Right renal pelvis (tissue), 4 donors: Measurements from ENCODE around the gene ZSCAN2. TPM values are rescaled to one million over a fixed set of nuclear protein-coding genes. Genes with fewer than 3 reads are reported as not detected.
"Not testable (repeated sequence)": the region's sequence is repeated elsewhere in the genome, so short reads cannot be mapped to it uniquely, and the experiment has no call there.

Source experiments
- DNase-seq, 4 donors: peaks; one replicate each; pipeline ENCODE4 v3.0.0-alpha.2; 2013; ENCODE audit warnings: low read depth in 4 of 4, low spot score in 3 of 4, missing footprints in 1 of 4
- polyA plus RNA-seq, 4 donors: library from polyadenylated mRNA; unstranded; fragments of 120-200 nt; gene quantifications; one replicate each; pipeline ENCODE4 v1.2.1, GENCODE V29; 2013; ENCODE audit not compliant: insufficient read length in 4 of 4

The ZSCAN2 gene
- polyA plus RNA-seq, 4 donors: 26.6 to 29.4 (median 28.4) TPM

GRCh38 chr15:84633311-84634227 lies 32.8 kb downstream of the ZSCAN2 start:
- DNase-seq: peak in 3 of 4 donors; percentile 39 to 72 (median 58)

DNA sequence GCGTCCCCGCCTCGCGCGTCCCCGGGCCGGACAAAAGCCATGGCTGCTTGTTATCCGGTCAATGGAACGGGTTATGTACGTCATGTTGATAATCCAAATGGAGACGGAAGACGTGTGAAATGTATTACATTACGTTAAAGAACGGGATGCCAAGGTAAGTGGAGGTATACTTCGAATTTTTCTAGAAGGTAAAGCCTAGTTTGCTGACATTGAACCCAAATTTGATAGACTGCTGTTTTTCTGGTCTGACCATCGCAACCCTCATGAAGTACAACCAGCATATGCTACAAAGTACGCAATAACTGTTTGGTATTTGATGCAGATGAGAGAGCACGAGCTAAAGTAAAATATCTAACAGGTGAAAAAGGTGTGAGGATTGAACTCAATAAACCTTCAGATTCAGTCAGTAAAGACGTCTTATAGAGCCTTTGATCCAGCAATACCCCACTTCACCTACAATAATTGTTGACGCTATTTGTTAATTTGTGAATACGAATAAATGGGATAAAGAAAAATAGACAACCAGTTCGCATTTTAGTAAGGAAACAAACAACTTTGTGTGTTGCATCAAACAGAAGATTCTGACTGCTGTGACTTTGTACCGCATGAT lies 33.5 kb downstream of the ZSCAN2 start:
- no peak for DNase-seq

DNA sequence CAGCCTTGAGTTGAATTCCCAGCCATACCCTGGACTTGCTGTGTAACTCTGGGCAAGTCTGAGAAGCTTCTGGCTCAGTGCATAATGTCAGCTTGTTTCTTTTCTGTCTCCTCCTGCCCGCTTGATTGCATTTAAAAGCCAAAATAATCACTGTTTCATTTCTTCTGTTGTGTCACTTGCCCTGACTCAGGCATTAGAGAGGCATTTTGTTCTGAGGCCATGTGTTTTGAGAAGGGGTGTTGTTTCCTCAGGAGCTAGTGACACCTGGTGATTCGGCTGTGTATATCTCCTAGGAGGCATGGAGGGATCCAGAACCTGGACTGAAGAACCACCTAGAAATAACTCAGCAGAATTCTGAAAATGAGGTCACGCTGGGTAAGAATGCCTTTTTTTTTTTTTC lies 37.3 kb downstream of the ZSCAN2 start:
- DNase-seq: no peak

DNA sequence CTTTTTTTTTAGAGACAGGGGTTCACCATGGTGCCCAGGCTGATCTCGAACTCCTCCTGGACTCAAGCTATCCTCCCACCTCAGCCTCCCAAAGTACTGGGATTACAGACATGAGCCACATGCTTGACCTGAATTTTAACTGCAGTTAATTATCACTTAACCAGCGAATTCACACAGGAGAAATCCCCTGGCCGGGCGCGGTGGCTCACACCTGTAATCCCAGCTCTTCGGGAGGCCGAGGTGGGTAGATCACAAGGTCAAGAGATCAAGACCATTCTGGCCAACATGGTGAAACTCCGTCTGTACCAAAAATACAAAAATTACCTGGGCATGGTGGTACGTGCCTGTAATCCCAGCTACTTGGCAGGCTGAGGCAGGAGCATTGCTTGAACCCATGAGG lies 41.1 kb downstream of the ZSCAN2 start:
- DNase-seq: not testable (repeated sequence)

DNA sequence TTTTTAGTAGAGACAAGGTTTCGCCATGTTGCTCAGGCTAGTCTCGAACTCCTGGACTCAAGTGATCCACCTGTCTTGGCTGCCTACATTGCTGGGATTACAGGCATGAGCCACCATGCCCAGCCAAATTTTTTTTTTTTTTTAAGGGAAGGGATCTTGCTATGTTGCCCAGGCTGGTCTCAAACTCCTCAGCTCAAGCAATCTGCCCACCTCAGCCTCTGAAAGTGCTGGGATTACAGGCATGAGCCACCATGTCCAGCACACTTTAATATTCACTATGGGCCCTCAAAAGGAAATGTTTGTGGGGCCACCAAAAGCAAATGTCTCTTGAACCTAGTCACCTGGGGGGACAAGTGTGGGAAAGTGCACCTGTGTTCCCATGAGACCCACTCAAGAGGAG lies 41.8 kb downstream of the ZSCAN2 start:
- not testable (repeated sequence) for DNase-seq

DNA sequence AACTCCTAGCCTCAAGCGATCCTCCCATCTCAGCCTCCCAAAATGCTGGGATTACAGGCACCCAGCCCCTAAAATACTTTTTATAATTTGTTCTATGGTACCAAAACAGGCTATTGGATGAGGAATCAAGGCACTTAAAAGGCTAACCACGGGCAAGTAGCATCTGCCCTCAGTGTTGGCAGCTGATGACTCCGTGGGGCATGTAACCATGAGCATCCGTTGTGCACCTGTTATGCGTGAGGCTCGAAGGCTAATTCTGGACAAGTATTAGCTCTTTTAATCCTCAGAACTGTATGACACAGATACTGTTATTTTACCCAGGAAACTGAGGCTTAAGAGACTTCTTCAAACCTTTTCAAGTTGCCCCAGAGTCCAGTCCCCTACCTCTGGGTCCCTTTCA lies 43.0 kb downstream of the ZSCAN2 start:
- no peak for DNase-seq

GRCh38 chr15:84645496-84645895 lies 44.7 kb downstream of the ZSCAN2 start:
- DNase-seq: no peak

DNA sequence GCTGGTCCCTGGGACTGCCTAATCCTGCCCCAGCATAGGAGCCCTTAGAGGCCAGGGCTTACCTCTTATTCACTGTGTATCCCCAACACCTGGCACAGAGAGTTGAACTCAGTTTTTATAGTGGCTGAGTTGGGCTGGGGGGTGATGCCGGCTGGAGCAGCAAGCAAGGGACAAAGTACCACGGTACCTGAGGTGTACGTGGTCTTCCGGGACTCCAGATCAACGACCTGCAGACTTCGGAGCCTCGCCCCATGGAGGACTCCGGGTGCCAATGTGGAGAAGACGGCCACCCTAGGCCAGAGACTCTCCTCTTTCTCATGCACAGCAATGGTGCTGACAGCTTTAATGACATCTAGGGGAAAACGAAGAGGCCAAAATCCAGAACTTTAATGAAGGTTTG lies 45.2 kb downstream of the ZSCAN2 start:
- no peak for DNase-seq

- DNase-seq: no peak
These were observed 46.9 kb downstream of the ZSCAN2 start for GRCh38 chr15:84647726-84648125.

DNA sequence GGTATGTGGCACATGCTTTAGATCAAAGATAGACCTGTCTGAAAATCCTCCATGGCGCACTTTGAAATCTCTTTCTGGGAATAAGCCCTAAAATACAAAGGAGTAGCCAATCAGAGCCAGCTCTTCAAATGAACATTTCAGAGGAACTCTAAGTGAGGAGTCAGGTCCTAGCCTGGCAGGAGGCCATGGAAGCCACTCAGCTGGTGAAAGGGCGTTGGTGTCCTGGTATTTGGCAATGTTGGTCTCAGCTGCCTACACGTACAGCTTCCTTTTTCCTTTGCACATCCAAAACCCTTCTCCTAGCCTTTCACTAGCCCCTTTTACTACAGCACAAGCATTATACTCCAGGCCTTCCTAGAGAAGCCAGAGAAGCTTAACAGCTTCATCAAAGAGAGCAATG lies 47.7 kb downstream of the ZSCAN2 start:
- no peak for DNase-seq

- DNase-seq: no peak
These were observed 48.9 kb downstream of the ZSCAN2 start for GRCh38 chr15:84649706-84650105.

- DNase-seq: no peak
These were observed 52.7 kb downstream of the ZSCAN2 start for GRCh38 chr15:84653584-84653909.

DNA sequence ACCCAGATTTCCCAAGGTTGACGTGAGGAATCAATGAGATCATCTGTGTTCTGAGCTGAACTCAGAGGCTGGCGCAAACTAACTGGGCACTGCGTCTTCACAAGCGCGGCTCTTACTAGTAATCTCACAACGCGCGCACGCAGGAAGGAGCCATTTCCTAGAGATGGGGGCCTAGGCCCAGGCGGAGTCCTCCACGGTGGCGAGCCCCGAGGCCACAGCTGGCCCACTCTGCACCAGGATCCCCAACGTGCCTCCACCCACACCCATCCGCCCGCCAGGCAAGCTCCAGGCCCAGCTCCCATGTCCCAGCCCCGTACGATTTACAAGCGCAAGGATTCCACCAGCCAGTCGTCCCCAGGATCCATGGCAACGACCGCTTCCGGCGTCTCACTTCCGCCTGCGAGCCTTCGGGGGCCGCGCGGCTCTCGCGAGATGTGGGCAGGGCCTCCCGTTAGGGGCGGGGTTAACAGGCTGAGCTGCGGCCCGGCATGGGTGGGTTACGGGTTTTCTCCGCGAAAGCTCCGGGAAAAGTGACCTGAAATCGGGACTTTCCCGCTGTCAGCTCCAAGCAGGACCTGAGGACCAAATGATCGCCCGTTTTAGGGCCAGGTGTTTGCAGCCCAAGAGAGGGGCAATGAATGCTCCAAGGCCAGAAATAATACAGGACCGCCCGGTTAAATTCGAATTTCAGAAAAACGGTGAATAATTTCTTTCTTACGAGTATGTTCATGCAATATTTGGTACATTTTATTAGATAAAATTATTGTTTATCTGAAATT lies 53.3 kb downstream of the ZSCAN2 start, which contains the start of gene WDR73:
TSS of gene WDR73 (minus strand) at position 374 of the 779 bp plus-strand sequence. CDS start at position 365, 9 bp downstream.
- DNase-seq: peak; percentile 95 to 98 (median 96)

- peak in 2 of 4 donors; percentile 52 to 56 for DNase-seq
These were observed 54.1 kb downstream of the ZSCAN2 start for GRCh38 chr15:84654689-84655453.

DNA sequence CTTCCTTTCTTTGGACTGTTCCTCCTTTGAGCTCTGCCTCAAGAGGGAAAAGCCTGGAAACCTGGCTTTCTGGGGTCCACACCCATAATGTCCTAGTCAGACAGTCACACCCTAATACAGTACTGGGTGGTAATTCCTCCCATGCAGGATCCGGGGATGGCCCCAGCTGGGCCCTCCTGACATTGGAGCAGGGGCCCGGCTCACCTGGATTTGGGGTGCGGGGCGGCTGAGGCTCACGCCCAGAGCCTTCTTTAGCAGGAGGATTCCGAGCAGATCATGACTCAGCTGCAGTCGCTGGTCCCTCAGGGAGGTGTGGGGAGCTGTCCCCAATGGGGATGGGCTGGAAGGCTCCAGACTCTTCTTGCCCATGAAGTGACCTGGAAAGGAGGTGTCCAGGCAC lies 56.2 kb downstream of the ZSCAN2 start:
- DNase-seq: no peak

- no peak for DNase-seq
These were observed 56.9 kb downstream of the ZSCAN2 start for GRCh38 chr15:84657748-84658079.

GRCh38 chr15:84658080-84658787 lies 57.4 kb downstream of the ZSCAN2 start, which contains the start of gene NMB:
NMB (minus strand) TSS chr15:84658199; CDS start chr15:84658152, 47 bp downstream.
- peak; percentile 61 to 64 (median 64) for DNase-seq

DNA sequence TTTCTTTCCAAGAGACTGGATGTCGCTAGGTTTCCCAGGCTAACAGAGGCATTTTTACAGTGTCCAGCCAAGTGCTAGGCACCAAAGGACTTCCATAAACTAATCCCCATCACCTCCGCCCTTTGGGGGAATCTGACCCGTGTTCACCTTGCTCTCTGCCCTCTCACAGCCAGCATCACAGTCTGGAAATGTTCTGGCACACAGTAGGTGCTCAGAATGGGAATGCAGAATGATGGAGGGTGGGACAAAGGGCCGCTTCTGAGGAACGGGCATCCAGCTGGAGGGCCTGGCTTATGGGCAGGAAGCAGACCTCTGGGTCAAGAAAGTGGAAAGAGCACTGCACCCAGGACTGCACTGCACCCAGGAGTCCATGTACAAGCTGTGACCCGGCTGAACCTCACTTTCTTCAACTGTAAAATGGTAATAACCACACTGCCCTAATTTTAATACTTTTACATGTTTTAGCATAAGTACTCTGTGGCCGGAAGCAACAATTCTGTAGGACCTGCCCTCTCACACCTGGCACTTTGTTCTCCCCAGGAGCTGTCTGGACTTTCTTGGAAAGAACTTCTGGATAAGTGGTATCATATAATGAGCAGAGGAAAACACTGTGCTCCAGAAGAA lies 58.1 kb downstream of the ZSCAN2 start:
- DNase-seq: no peak
